Neuronal stem cell (in vitro differentiated cells): ENCODE results near the gene PPP3R1.

Experiments used
- DNase-seq: peaks from one replicate; pipeline ENCODE4 v3.0.0-alpha.2; 2013; ENCODE audit warnings: low spot score
- H2AFZ ChIP-seq: one replicate; pipeline ENCODE4 v1.6.1; 2013; ENCODE audit warnings: mild to moderate bottlenecking, low read length, inconsistent platforms
- H2AK5ac ChIP-seq: 2 replicates; pipeline ENCODE4 v1.6.1; 2013; ENCODE audit warnings: low read depth, mild to moderate bottlenecking, inconsistent platforms, low read length, moderate library complexity, mixed read lengths
- H2BK120ac ChIP-seq: 2 replicates; pipeline ENCODE4 v1.6.1; 2013; ENCODE audit warnings: low read depth, mild to moderate bottlenecking, inconsistent platforms, low read length, moderate library complexity, mixed read lengths
- H2BK12ac ChIP-seq: one replicate; pipeline ENCODE4 v1.6.1; 2013; ENCODE audit warnings: low read length, inconsistent platforms
- H2BK15ac ChIP-seq: 2 replicates; pipeline ENCODE4 v1.6.1; 2013; ENCODE audit warnings: mild to moderate bottlenecking, low read length, inconsistent platforms, mixed read lengths
- H2BK5ac ChIP-seq: one replicate; pipeline ENCODE4 v1.6.1; 2013; ENCODE audit warnings: inconsistent platforms, mild to moderate bottlenecking, low read length, moderate library complexity
- H3K14ac ChIP-seq: one replicate; pipeline ENCODE4 v1.6.1; 2013; ENCODE audit warnings: low read length, inconsistent platforms
- H3K18ac ChIP-seq: 2 replicates; pipeline ENCODE4 v1.6.1; 2013; ENCODE audit warnings: low read length, inconsistent platforms
- H3K23ac ChIP-seq: 2 replicates; pipeline ENCODE4 v1.6.1; 2013; ENCODE audit warnings: low read depth, mild to moderate bottlenecking, mixed read lengths, low read length, inconsistent platforms; ENCODE audit not compliant: poor library complexity
- H3K27ac ChIP-seq: replicated peaks from 3 replicates; pipeline ENCODE4 v1.5.1; 2013; ENCODE audit warnings: low read length, inconsistent platforms
- H3K27me3 ChIP-seq, 3 experiments: 2 replicates each; pipeline ENCODE4 v1.6.1; 2013; ENCODE audit warnings: low read length in 3 of 3, mild to moderate bottlenecking in 2 of 3, inconsistent platforms in 1 of 3, low read depth in 1 of 3, mixed read lengths in 1 of 3, moderate library complexity in 1 of 3; ENCODE audit not compliant: control insufficient read depth in 3 of 3, insufficient read depth in 3 of 3
- H3K36me3 ChIP-seq, 2 donors: replicated peaks in 1 of 2; 2 replicates each; pipeline ENCODE4 v1.6.1; 2013; ENCODE audit warnings: low read length in 2 of 2; ENCODE audit not compliant: control insufficient read depth in 2 of 2, insufficient read depth in 2 of 2
- H3K4ac ChIP-seq: 2 replicates; pipeline ENCODE4 v1.6.1; 2013; ENCODE audit warnings: inconsistent platforms, mild to moderate bottlenecking, low read length, moderate library complexity
- H3K4me1 ChIP-seq, 2 donors: 1 replicate in 1 of 2; 2 replicates in 1 of 2; pipeline ENCODE4 v1.6.1; 2013; ENCODE audit warnings: low read length in 2 of 2, low read depth in 1 of 2; ENCODE audit not compliant: control insufficient read depth in 2 of 2, insufficient read depth in 1 of 2
- H3K4me2 ChIP-seq: one replicate; pipeline ENCODE4 v1.6.1; 2013; ENCODE audit warnings: mild to moderate bottlenecking, low read length, inconsistent platforms; ENCODE audit not compliant: insufficient read depth, poor library complexity, severe bottlenecking
- H3K4me3 ChIP-seq, 2 donors: 2 replicates each; pipeline ENCODE4 v1.5.1; 2013; ENCODE audit warnings: low read length in 2 of 2, mild to moderate bottlenecking in 2 of 2, inconsistent platforms in 1 of 2, moderate library complexity in 1 of 2
- H3K79me1 ChIP-seq: one replicate; pipeline ENCODE4 v1.6.1; 2013; ENCODE audit warnings: low read depth, mild to moderate bottlenecking, inconsistent platforms, low read length, moderate library complexity
- H3K9ac ChIP-seq: one replicate; pipeline ENCODE4 v1.6.1; 2013; ENCODE audit warnings: mild to moderate bottlenecking, low read depth, low read length, inconsistent platforms; ENCODE audit not compliant: poor library complexity
- H3K9me3 ChIP-seq, 2 donors: replicated peaks in 1 of 2; 2 replicates each; pipeline versions ENCODE3 to v1.6.1; 2013; ENCODE audit warnings: low read length in 2 of 2, mild to moderate bottlenecking in 2 of 2, inconsistent platforms in 1 of 2, low read depth in 1 of 2, mixed read lengths in 1 of 2, moderate library complexity in 1 of 2; ENCODE audit not compliant: control insufficient read depth in 2 of 2, insufficient read depth in 1 of 2
- H4K8ac ChIP-seq: one replicate; pipeline ENCODE4 v1.6.1; 2013; ENCODE audit warnings: low read depth, mild to moderate bottlenecking, inconsistent platforms, low read length, moderate library complexity
- H4K91ac ChIP-seq: one replicate; pipeline ENCODE4 v1.6.1; 2013; ENCODE audit warnings: low read length, low read depth, mild to moderate bottlenecking, inconsistent platforms; ENCODE audit not compliant: poor library complexity
- WGBS, 2 donors: extraction: QIAGEN DNeasy Blood & Tissue Kit; methylation state at CpG; one replicate each; pipeline ENCODE4 v1.1.7; 2013; ENCODE audit warnings: missing lambda C conversion rate in 2 of 2, mixed read lengths in 1 of 2; ENCODE audit not compliant: insufficient read length in 2 of 2, insufficient replicate concordance in 1 of 2; ENCODE audit errors: extremely low coverage in 2 of 2; 5-methylcytosine and 5-hydroxymethylcytosine counted together

The PPP3R1 gene

DNA sequence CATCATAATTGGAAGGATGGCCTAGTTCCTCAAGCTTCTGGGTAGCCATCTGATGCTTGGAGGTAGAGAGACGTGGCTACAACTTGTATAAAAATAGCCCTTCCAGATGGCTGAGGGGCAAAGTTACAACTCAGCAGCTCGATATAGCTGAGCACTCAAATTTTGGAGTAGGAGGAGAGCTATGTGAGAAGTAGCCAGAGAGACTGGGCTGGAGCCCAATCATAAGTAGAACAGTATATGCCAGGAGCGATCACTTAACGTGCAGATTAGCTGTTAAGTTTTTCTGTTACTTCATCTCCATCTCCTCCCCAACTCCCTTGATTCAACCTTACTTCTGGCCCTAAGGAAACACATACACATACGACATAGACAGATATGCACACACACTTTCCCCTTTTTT, 38.6 kb upstream of the PPP3R1 start:
- Histone ChIP-seq H3K9me3 (peaks cover 0 to 2% of the 10 kb centered on the region in 2 donors), H3K79me1 (no peaks in the 10 kb centered on the region), H2BK5ac (no peak overlapping the region), H3K27ac (no peak overlapping the region), H3K36me3 (peaks cover 0 to 4% of the 10 kb centered on the region in 2 donors), H2AK5ac (no peak overlapping the region), H3K18ac (no peak overlapping the region), H3K23ac (no peak overlapping the region), H3K4me3 (no peak overlapping the region), H3K4me1 (no peaks in the 10 kb centered on the region), H4K91ac (no peak overlapping the region), H3K14ac (no peak overlapping the region), H3K27me3 (no peaks in the 10 kb centered on the region), H2BK15ac (no peak overlapping the region), H2BK12ac (no peak overlapping the region), H3K9ac (no peak overlapping the region), H3K4me2 (no peak overlapping the region), H2BK120ac (no peak overlapping the region), H2AFZ (no peak overlapping the region), H3K4ac (no peak overlapping the region), H4K8ac (no peak overlapping the region)
- no CpG with 5 or more reads among the region's 5 CpGs for WGBS, 2 donors
- no peak for DNase-seq

DNA sequence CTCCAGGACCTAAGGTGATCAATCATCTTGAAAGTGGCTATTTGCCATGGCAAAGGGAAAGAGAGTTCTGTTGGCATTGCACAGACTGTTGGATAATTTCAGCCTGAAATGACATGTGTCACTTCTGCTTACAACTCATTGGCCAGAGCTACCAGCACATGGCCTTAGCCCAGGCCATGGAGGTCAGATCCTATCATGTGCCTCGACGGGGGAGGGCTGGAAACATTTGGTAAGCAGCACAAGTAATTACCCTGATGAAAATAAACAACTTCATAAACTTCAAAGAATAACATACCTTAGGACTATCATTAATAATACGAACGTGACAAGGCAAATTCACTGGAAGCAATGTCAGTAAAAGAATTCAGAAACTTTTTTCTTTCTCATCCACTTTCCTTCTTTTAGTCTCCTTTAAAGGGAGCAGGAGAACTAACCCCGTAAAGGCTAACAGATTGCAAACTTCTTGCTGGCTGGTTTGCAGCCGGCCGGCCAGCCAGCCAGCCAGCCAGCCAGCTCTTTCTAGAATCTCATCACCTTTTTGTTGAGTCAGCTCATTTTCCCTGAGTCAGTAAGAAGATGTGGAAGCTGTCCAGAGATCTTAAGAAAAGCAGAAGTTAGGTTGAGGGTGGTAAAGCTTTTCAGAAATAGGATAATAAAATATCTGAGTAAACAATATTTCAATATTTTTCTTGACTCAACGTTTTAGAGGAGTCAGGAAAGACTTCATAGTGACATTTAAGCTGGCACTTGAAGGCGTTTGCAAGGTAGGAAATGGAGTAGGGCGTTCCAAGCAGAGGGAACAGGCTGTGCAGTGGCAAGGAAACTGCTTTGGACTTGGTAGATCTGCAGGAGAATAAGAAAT, 35.5 kb upstream of the PPP3R1 start:
- H3K79me1 ChIP-seq, result no peaks in the 10 kb centered on the region
- H3K4me3 ChIP-seq, result no peak overlapping the region
- no peak overlapping the region for H3K9ac ChIP-seq
- no peak for DNase-seq
- H2BK5ac ChIP-seq, result no peak overlapping the region
- H2BK120ac ChIP-seq, result no peak overlapping the region
- H3K4me2 ChIP-seq, result no peak overlapping the region
- H3K9me3 ChIP-seq, result peaks cover 0 to 2% of the 10 kb centered on the region in 2 donors
- H2AK5ac ChIP-seq, result no peak overlapping the region
- no peak overlapping the region for H2AFZ ChIP-seq
- H3K36me3 ChIP-seq, result no peaks in the 10 kb centered on the region
- no peak overlapping the region for H3K27ac ChIP-seq
- no peak overlapping the region for H3K23ac ChIP-seq
- H3K18ac ChIP-seq, result no peak overlapping the region
- H3K27me3 ChIP-seq, result no peaks in the 10 kb centered on the region
- no peak overlapping the region for H2BK12ac ChIP-seq
- H3K4me1 ChIP-seq, result peaks cover 0 to 1% of the 10 kb centered on the region in 2 donors
- no peak overlapping the region for H4K91ac ChIP-seq
- H3K4ac ChIP-seq, result no peak overlapping the region
- no peak overlapping the region for H4K8ac ChIP-seq
- H2BK15ac ChIP-seq, result no peak overlapping the region
- H3K14ac ChIP-seq, result no peak overlapping the region
- WGBS, 2 donors, result no CpG with 5 or more reads among the region's 10 CpGs

DNA sequence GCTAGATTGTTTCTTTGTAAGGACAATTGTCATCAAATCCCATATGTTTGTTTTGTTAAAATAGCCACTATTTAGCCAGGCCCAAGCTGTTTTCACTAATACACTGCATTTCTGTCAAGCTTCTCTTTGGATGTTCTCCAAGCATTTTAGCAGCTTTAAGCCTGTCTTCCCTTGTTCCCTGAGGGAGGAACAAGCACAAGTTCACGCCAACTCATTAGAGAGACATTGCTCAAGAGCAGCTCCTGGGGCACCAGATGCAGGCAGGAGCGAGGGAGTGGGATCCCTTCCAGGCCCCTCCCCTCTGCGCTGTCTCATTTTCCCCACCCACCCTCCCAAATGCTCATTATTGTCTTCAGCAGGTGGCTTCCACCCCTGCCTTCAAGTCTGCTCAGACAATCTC, 32.6 kb upstream of the PPP3R1 start:
- H3K9ac ChIP-seq, result no peak overlapping the region
- no peak overlapping the region for H2BK15ac ChIP-seq
- H3K18ac ChIP-seq, result no peak overlapping the region
- no peak overlapping the region for H4K91ac ChIP-seq
- H3K23ac ChIP-seq, result no peak overlapping the region
- no peak overlapping the region for H4K8ac ChIP-seq
- no peak overlapping the region for H3K4ac ChIP-seq
- H2AFZ ChIP-seq, result no peak overlapping the region
- no peak overlapping the region for H2AK5ac ChIP-seq
- H2BK5ac ChIP-seq, result no peak overlapping the region
- H3K14ac ChIP-seq, result no peak overlapping the region
- no peaks in the 10 kb centered on the region for H3K27me3 ChIP-seq
- H2BK12ac ChIP-seq, result no peak overlapping the region
- peaks cover 0 to 1% of the 10 kb centered on the region in 2 donors for H3K4me1 ChIP-seq
- no CpG with 5 or more reads among the region's 3 CpGs for WGBS, 2 donors
- no peak overlapping the region for H3K27ac ChIP-seq
- H3K79me1 ChIP-seq, result no peaks in the 10 kb centered on the region
- H3K9me3 ChIP-seq, result peaks cover 0 to 2% of the 10 kb centered on the region in 2 donors
- no peak overlapping the region for H3K4me3 ChIP-seq
- no peak for DNase-seq
- H3K4me2 ChIP-seq, result no peak overlapping the region
- H3K36me3 ChIP-seq, result no peaks in the 10 kb centered on the region
- no peak overlapping the region for H2BK120ac ChIP-seq

DNA sequence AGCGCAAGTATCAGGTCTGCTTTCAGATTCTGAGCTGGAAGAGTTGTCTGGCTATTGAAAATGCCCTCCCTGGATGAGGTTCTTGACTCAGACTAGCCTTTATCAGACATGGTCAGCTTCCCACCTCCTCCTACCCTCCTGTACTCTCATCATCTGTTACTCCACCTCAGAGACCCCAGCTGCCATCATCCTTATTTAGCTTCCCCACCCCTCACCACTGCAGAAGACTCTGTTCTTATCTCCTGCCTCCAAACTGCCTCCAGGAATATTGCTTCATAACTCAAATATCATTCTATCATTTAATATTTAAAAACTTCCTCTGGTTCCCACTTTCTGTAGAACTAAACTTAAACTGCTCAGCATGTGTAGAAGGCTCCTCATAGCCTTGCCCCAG, 31.1 kb upstream of the PPP3R1 start:
- H4K91ac ChIP-seq, result no peak overlapping the region
- DNase-seq, result no peak
- no peak overlapping the region for H3K14ac ChIP-seq
- no peak overlapping the region for H2BK15ac ChIP-seq
- peaks cover 0 to 2% of the 10 kb centered on the region in 2 donors for H3K9me3 ChIP-seq
- H2BK120ac ChIP-seq, result no peak overlapping the region
- no peak overlapping the region for H3K18ac ChIP-seq
- H3K27ac ChIP-seq, result no peak overlapping the region
- no peak overlapping the region for H3K4me2 ChIP-seq
- H3K79me1 ChIP-seq, result no peaks in the 10 kb centered on the region
- H3K36me3 ChIP-seq, result no peaks in the 10 kb centered on the region
- H3K4me1 ChIP-seq, result peaks cover 0 to 1% of the 10 kb centered on the region in 2 donors
- H2BK12ac ChIP-seq, result no peak overlapping the region
- H3K27me3 ChIP-seq, result no peaks in the 10 kb centered on the region
- no peak overlapping the region for H3K4me3 ChIP-seq
- no peak overlapping the region for H3K9ac ChIP-seq
- H2AK5ac ChIP-seq, result no peak overlapping the region
- no CpG with 5 or more reads among the region's 1 CpG for WGBS, 2 donors
- no peak overlapping the region for H2AFZ ChIP-seq
- H4K8ac ChIP-seq, result no peak overlapping the region
- no peak overlapping the region for H3K23ac ChIP-seq
- no peak overlapping the region for H2BK5ac ChIP-seq
- no peak overlapping the region for H3K4ac ChIP-seq
